RCC 7860 (cell line): Measurements from ENCODE around the gene RPUSD1.
A peak's percentile ranks its signal among the peaks of the same experiment; 100 is the strongest.
"Not testable (repeated sequence)": the region's sequence is repeated elsewhere in the genome, so short reads cannot be mapped to it uniquely, and the experiment has no call there.

Experiments used
- DNase-seq: peaks from one replicate; pipeline ENCODE4 v3.0.0-alpha.2; 2015; ENCODE audit warnings: low spot score
- FAIRE-seq: peaks from 2 replicates; lab custom pipeline; 2012; peaks lifted over from hg19 to GRCh38; lab: Jason Lieb, UNC

The RPUSD1 gene

DNA sequence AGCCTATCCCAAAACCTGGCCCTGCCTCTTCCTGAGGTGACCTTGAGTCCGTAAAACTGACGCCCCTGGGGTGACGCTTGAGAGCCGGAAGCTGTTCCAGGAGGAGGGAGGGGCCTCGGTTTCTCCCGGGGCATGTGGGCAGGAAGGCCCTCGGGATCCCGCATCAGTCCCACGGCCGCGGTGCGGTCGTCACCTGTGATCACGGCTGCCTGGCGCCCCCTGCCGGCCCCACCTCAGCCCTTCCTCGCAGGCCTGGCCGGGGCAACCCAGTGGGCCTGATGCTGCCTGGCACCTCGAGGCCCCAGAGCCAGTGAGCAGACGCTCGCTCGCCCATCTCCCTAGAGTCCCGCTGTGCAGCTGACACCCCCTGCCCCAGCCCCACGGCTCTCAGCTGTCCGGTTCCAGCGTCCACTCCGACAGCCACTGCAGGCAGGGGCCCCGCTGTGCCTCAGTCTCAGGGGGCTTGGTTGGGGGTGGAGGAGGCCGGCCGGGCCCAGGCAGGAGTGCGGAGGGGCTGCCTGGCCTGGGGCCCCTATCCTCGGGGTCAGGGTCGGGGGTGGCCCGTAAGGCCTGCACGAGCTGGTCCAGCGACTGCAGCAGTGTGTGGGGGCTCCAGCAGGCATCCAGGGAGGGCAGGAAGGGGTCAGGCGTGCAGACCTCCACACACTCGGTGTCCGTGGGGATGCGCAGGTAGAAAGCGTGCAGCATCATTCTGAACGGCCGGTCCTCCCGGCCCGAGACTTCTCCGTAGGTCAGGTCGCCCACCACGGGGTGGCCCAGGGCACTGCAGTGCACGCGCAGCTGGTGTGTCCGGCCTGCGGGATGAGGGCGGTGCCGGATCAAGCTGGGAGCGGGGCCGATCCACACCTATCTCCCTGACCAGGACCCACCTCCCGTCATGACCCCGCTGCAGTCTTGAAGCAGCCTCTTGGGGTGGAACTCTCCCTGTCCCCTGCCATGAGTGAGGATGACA lies 2.3 kb downstream of the RPUSD1 start:
- DNase-seq (peak; percentile 20), FAIRE-seq (no peak)

DNA sequence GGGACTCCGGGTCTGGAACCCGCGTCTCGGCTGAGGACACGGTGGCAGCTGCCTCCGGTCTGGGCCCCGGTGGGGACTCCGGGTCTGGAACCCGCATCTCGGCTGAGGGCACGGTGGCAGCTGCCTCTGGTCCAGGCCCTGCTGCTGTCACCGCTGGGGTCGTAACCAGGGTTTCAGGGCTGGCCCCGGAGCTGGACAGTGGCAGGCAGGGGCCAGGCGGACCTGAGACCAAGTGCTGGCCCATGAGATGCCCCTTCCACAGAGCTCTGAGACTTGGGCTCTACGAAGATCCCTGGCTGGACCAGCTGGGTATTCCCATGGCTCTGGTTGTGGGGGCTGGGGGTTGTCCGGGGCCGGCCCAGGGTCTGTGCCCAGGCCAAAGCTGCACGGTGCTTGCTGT lies 3.8 kb downstream of the RPUSD1 start:
- DNase-seq (no peak), FAIRE-seq (no peak)

DNA sequence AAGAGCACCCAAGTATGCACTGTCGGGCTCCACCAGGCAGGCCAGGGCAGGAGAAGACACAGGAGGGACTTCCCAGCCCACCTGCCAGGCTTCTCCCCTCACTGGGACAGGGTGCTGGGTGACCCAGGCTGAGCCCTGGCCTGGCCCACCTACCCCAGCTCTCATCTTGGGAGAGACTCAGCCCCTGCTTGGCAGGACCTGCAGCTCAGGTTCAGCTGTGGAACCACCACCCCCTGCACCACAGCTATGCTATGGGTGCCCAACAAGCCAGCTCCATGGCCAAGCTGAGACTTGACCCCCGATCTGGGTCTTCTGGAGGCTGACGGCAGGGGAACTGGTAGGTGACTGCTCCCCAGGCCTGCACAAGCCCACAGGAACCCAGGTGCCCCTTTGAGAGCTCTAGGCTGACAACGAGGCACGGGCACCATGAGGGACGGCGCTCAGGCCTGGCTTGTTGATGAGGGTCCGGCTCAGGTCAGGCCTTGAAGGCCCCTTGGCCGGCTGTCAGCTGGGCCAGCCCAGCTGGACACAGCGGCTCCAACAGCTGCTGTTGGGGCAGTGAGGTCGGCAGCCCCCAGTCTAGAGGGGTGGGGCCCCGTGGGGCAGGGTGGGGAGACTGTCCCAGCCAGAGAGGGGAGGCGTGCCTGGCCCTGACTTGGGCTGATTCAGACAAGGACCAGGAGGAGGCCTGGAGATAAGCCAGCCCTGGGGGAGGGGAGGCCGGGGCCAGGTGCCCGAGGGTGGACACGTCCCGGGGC lies 4.6 kb downstream of the RPUSD1 start:
- FAIRE-seq (no peak), DNase-seq (no peak)

DNA sequence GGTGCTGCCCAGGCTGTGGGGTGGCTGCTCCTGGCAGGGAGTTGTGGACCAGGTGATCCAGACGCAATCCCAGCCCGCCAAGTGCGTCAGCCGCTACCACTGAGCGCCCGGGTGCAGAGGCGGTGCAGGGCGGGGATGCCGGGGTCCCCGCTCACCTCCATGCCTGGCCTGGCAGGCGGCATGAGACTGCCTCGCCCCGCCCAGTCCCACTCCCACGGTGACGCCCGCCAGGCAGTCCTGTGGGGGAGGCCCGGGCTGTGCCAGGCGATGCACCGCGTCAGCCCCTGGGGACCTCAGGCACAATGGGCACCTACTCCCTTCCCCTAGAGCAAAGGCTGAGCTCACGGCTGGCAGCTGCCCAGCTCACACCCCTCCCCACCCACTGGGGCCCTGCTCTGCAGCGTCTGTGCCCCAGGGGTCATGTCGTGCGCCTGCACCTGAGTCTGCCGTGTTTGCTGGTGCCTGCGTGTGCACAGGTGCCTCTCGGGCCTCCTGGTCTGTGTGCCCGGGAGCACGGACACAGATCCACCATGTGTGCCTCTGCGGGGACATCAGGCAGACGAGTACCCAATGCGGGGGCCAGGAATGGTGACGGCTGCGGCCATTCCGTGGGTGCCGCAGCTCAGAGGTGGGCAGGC lies 5.3 kb downstream of the RPUSD1 start:
- FAIRE-seq, result no peak
- no peak for DNase-seq

DNA sequence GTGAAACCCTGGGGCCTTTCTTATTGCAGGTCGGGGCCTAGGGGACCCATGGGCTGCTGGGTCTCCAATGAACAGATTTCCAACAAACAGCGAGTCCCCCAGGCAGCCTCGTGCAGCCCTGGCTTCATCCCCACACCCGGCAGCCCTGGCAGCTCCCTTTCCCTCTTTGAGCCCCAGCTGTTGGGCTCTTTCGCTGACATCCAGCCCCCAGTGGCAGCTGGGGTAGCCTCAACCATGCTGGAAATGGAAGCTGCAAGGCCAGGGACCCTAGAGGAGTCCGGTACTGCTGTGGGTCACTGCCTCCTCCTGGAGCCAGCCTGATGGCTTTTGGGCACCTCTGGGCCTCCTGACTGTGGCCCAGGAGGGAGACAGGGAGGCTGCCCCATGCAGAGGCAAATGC lies 5.9 kb downstream of the RPUSD1 start:
- no peak for FAIRE-seq

DNA sequence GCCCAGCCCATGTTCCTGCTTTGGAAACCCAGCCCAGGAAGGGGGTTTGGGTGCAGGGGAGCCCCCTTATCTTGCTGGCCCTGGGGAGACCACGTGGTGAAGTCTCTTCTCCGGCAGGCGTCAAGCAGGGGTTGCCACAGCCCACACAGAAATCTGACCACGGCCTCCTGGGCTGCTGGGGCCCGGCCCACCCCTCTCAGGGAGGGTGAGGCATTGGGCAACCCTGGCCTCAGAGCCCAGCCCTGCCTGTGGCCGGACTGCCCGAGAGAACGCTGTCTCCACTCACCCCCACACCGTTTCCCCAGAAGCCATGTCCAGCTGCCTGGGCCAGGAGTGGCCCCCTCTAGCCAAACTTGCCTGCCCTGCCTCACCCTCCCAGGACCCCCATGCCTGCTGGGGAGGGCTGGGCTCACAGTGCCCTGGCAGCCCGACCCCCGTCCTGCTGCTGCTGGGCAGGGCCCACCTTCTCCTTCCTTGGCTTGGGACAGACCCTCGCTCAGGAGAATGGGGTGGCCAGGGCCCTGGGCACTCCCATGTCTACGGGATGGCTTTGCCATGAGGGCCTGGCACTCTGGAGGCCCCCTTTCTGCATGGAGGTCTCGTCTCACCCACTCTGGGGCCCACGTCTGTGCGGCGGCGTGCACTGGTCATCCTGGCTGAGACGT lies 6.7 kb downstream of the RPUSD1 start:
- FAIRE-seq (no peak), DNase-seq (no peak)

More for the DNA sequence above, 5.9 kb downstream of the RPUSD1 start:
- no peak for DNase-seq

DNA sequence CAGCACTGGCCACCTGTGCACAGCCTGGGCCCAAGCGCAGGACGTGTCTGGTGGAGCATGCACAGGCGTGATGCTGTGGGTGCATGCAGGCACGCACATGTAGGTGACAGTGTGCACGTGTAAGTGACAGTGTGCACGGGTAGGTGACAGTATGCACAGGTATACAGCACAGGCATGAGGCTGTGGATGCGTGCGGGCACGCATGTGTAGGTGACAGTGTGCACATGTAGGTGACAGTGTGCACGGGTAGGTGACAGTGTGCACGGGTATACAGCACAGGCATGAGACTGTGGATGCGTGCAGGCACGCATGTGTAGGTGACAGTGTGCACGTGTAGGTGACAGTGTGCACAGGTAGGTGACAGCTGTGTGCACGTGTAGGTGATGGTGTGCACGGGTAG lies 7.9 kb downstream of the RPUSD1 start:
- no peak for FAIRE-seq
- DNase-seq, result no peak

DNA sequence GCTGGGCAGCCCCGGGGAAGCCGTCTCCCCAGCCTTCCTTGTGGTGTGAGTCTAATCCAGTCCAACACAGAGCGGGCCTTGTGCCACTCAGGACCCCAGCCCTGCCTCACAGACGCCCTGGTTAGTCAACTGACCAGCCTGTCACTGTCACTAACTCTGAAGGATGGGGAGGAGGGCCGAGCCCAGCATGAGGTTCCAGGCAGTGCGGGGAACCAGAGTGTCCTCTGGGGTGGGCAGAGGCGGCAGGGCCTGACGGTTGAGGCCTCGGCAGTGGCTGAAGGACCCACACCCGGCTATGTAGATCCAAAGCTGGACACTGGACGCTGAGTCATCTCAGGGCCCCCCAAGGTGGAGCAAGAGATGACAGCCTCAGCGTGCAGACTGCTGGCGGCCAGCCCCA lies 8.6 kb downstream of the RPUSD1 start:
- FAIRE-seq (no peak), DNase-seq (no peak)

DNA sequence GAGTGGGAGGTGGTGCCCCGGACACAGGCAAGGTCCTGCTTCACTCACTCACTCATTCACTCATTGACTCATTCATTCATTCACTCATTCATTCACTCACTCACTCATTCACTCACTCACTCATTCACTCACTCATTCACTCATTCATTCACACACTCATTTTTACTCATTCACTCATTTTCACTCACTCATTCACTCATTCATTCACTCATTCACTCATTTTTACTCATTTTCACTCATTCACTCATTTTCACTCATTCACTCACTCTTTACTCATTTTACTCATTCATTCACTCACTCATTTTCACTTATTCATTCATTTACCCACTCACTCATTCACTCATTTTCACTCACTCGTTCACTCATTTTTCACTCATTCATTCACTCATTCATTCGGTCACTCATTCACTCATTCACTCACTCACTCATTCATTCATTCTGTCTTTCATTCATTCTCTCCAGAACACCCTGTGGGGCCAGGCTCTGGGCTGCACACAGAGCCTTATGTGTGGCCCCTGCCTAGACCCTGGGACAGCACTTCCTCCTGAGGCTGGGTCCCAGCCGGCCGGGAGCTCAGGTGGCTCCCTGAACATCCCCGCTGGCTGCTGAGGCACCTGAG lies 9.2 kb downstream of the RPUSD1 start:
- DNase-seq, result no peak
- no peak for FAIRE-seq

DNA sequence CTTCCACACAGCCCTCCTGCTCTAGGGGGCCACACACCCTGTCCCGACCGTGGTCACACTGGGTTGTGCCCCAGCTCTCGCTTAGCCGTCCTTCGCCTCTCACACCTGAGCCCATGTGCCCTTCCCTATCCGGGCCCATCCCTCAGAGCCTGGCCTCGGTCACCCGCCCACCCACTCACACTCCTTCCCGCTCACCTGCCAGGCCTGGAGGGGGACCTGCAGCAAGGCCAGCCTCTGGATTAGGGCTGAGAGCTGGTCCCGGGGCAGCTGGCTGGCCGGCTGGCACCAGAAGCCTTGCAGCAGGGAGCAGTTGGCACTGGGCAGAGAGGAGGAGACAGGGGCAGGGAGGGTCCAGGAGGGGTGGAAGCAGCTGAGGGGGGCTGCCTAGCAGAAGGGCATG lies 9.7 kb downstream of the RPUSD1 start:
- FAIRE-seq (no peak), DNase-seq (no peak)

DNA sequence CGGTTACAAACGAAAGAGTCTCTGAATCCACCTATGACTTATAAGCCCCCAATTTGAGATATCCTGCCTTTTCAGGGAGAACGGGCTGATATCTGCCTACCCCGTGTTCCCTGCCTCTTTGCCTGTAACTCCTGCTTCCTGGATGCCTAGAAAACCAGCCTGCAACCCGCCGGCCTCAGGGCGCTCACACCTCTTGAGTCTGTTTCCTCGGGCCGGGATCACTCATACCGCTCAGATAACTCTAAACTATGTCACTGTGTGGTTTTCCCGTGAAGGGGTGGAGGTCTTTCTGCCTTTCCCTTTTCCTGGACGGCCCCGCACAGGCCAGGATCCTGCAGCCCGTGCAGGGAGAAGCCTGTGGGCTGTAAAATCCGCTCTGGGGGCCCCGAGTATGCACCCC lies 10.4 kb downstream of the RPUSD1 start:
- peak; percentile 34 for DNase-seq
- FAIRE-seq, result no peak

DNA sequence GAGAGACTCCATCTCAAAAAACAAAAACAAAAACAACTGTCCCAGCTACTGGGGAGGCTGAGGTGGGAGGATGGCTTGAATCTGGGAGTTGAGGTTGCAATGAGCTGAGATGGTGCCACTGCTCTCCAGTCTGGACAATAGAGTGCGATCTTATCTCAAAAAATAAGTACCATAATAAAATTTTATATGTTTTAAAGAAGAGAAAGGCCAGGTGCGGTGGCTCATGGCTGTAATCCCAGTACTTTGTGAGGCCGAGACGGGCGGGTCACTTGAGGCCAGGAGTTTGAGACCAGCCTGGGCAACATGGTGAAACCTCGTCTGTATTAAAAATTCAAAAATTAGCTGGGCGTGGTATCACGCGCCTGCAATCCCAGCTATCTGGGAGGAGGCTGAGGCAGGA lies 11.4 kb downstream of the RPUSD1 start:
- FAIRE-seq (no peak), DNase-seq (no peak)

DNA sequence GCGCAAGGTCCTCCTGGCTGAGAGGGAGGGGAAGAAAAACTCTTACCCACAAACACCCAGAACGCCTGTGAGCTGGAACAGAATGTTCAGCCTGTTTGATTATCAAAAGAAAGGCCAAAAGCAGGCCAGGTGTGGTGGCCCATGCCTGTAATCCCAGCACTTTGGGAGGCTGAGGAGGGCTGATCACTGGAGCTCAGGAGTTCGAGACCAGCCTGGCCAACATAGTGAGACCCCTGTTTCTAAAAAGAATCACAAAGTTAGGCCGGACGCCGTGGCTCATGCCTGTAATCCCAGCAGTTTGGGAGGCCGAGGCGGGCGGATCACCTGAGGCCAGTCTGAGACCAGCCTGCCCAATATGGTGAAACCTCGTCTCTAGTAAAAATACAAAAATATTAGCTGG lies 11.9 kb downstream of the RPUSD1 start:
- DNase-seq, FAIRE-seq: not testable (repeated sequence)

DNA sequence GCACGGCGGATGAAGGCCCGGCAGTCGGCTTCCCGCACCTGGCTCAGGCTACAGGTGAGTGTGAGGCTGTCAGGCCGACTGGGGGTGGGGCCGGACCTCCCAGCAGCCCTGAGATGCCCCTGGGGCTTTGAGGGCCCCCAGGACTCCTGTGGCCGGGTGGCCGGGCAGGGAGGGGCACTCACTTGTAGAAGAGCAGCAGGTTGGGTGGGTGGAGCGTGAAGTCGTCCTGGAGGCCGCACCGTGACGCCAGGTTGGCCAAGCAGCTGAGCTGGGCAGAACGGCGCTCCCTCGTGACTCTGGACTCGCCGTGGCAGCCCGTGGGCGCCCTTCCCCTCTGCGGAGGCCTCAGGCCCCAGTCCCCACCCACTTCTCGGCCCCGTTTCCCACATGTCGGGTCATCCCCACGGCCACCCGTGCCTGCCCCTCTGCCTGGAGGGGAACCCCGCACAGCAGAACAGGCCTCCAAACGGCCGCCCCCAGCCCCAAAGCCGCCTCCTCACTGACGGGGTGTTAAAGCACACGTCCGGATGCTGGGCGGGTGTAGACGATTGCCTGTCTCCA lies 12.9 kb downstream of the RPUSD1 start:
- FAIRE-seq (no peak), DNase-seq (no peak)

DNA sequence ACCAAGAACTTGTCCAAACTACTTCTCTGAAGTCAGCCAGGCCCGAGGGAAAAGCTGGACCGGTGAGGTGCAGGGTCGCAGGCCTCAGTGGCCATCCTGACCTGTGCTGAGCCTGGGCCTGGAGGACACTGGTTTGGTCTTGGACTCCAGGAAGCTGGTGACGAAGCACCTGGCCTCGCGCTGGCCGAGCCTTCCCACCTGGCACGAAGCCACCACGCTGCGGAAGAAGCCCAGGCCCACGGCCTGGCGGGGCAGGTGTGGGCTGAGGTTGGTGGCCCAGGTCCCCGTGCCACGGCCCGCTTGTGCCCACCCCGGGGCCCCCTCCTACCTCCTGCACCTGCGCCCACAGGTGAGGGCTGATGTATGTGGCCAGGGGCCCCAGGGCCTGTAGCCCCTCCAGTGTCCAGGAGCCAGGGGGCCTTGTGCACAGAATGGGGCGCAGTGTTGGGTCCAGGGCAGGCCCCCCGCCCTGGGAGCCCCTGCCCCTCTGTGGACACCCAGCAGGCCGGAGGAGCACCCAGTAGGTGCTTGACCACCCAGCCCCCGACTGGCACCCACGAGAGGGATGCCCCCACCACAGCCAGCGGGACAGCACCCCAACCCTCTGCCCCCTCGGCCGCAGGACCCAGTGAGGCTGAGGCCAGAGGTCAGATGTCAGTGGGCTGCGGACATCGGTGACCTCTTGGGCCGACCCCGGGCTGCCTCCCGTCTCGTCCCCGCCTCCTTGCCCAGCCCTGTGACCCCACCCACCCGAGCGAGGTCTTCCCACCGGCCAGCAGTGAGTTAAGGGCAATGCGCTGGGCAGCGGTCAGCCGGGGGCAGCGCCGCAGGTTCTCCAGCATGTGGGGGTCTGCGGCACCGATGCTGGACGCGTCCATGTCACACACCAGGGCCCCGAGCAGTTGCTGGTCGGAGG lies 13.8 kb downstream of the RPUSD1 start:
- no peak for FAIRE-seq
- no peak for DNase-seq

DNA sequence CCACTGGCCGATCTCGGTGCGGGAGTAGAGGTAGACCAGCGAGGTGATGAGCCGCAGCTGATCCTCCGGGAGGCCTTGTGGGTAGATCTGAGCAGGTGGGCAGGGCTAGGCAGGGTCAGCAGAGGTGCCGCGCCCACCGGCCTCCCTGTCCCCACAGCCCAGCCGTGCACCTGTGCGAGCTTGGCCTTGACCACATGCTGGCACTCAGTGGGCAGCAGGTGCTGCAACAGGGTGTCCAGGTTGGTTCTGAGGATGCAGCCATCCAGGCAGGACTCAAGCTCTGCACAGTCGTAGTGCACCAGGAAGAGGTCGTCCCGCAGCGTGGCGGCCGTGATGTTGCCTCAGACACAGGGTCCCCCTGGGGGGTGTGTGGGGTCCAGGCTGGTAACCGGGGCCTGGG lies 15.2 kb downstream of the RPUSD1 start:
- FAIRE-seq, result no peak

DNA sequence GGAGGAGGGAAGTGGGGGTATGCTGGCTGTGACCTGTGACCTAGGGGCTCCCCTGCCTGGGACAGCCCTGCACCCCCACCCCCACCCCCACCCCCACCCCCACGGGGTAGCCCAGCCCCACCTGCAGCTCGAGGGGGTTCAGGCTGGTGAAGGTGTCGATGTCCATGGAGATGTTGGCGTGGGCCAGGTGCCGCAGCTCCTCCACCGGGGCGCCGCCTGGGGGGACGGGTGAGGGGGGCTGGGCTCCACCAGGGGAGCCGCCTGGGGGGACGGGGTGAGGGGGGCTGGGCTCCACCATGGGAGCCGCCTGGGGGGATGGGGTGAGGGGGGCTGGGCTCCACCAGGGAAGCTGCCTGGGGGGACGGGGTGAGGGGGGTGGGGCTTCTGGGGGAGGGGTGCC lies 17.8 kb downstream of the RPUSD1 start:
- FAIRE-seq (no peak), DNase-seq (no peak)

More for the DNA sequence above, 15.2 kb downstream of the RPUSD1 start:
- no peak for DNase-seq

DNA sequence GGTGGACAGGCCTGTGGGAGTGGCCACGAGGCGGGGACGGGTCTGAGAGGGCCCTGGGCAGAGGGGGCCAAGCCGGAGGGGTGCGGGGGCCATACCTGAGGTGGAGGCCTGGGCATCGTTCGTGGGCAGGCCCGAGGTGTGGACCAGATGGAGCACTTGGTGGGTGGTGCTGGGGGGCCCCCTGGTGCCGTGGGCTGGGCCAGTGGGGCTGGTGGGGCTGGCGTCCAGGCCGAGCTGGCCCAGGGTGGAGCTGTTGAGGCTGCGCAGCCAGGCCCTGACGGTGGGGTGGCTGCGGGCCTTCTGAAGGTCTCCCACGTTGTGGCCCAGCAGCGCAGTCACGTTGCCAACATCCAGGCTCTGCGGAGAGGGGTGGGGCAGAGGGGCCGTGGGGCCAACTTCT lies 18.2 kb downstream of the RPUSD1 start:
- no peak for FAIRE-seq
- DNase-seq, result no peak

DNA sequence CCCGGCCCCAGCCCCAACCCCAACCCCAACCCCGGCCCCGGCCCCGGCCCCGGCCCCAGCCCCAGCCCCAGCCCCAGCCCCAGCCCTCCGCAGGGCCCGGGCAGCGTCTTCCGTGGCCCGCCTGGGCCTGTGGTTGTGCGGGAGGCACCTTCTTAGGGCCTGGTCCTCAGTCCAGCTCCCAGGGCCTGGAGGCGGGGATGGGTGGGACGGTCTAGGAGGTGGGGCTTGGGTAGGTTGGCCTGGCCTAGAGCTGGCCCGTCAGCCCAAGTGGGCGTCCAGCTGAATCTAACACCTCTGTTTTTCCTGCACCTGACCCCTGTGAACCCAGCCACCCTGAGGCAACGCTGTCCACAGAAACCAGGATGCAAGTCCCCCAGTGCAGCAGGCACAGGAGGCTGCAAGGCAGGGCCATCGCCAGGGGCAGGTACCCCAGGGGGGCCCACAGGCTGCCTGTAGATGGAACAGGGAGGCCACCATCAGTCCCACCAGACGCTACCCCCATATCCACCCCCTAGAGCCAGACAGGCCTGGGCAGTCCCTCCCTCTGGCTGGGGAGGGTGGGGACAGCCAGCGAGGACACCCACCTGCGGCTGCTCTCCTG lies 18.9 kb downstream of the RPUSD1 start:
- DNase-seq (no peak), FAIRE-seq (no peak)
